IgD-negative memory B cell (primary cell): Measurements from ENCODE around the gene PIM2. TPM values are rescaled to one million over a fixed set of nuclear protein-coding genes. Genes with fewer than 3 reads are reported as not detected.

Experiments
- H3K27ac Mint-ChIP-seq, 3 donors: one replicate each; pipeline ENCODE4 v1.8.0; 2020 to 2022; ENCODE audit warnings: mild to moderate bottlenecking in 3 of 3, mixed read lengths in 3 of 3, moderate library complexity in 1 of 3
- H3K27me3 Mint-ChIP-seq: one replicate; pipeline ENCODE4 v1.8.0; 2021; ENCODE audit warnings: mixed read lengths
- H3K36me3 Mint-ChIP-seq: one replicate; pipeline ENCODE4 v1.8.0; 2020; ENCODE audit warnings: mild to moderate bottlenecking, mixed read lengths
- H3K4me1 Mint-ChIP-seq, 3 donors: one replicate each; pipeline ENCODE4 v1.8.0; 2020 to 2022; ENCODE audit warnings: mixed read lengths in 3 of 3, mild to moderate bottlenecking in 1 of 3
- H3K4me3 Mint-ChIP-seq, 4 donors: one replicate each; pipeline ENCODE4 v1.8.0; 2020 to 2022; ENCODE audit warnings: mild to moderate bottlenecking in 4 of 4, mixed read lengths in 4 of 4, moderate library complexity in 3 of 4
- H3K9me3 Mint-ChIP-seq, 3 donors: one replicate each; pipeline ENCODE4 v1.8.0; 2020 to 2021; ENCODE audit warnings: mixed read lengths in 3 of 3, mild to moderate bottlenecking in 1 of 3
- polyA plus RNA-seq: library from polyadenylated mRNA; unstranded; fragments of 300-500 nt; fragmentation: Illumina TruSeq; gene quantifications from one replicate; pipeline ENCODE4 v1.2.3, GENCODE V29; 2021

Gene PIM2
- polyA plus RNA-seq, 1 donor from 2014 or later, result 216 TPM

DNA sequence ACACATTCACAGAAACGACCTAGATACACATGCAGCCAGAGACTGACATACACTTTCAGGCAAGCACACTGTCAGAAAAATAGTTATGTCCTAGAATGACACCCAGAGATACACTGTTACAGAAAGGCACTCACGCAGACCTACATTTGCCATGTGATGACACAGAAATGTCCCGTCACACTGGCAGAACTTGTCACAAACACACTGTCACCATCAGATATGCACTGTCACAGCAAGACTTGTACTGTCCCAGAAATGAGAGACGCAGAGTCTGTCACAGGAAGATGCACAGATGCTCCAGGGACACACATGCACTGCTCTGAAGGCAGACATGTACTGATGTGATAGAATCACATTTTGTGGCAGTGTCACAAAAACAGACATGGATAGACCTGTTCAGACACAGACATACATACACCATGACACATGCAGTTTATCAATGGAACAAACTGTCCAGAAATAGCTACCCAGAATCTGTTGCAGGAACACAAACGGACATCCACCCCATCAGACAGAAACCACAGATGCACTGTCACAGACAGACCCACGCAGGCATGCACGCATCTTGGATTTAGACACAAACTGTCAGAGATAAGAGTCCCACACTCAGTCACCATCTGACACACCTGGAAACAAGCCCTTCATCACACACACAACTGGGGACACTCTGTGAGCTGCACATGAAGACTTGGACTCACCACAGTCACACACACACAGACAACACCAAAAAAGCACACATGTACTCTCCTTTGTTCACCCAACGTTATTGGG lies 1.3 kb upstream of the PIM2 start:
- Mint-ChIP-seq H3K36me3 (peaks cover 12% of the 10 kb centered on the region), H3K4me1 (peaks cover 5 to 28% (median 25%) of the 10 kb centered on the region in 3 donors), H3K4me3 (peak overlapping the region; percentile 93 to 100 (median 94)), H3K27me3 (peaks cover 4% of the 10 kb centered on the region), H3K27ac (peak overlapping the region; percentile 96 to 99 (median 98)), H3K9me3 (peaks cover 0 to 3% (median 0%) of the 10 kb centered on the region in 3 donors)

GRCh38 chrX:48919360-48919841 lies 577 bp upstream of the PIM2 start:
- peaks cover 11% of the 10 kb centered on the region for H3K36me3 Mint-ChIP-seq
- peaks cover 5 to 33% (median 25%) of the 10 kb centered on the region in 3 donors for H3K4me1 Mint-ChIP-seq
- peaks cover 0 to 3% (median 0%) of the 10 kb centered on the region in 3 donors for H3K9me3 Mint-ChIP-seq
- H3K27ac Mint-ChIP-seq, result peak overlapping the region; percentile 96 to 99 (median 98)
- peaks cover 4% of the 10 kb centered on the region for H3K27me3 Mint-ChIP-seq
- H3K4me3 Mint-ChIP-seq, result peak overlapping the region; percentile 93 to 100 (median 94)

GRCh38 chrX:48918301-48918642 lies 552 bp downstream of the PIM2 start:
- peaks cover 5 to 33% (median 20%) of the 10 kb centered on the region in 3 donors for H3K4me1 Mint-ChIP-seq
- H3K27ac Mint-ChIP-seq, result peak overlapping the region; percentile 96 to 99 (median 98)
- H3K9me3 Mint-ChIP-seq, result peaks cover 0 to 3% (median 0%) of the 10 kb centered on the region in 3 donors
- peaks cover 7% of the 10 kb centered on the region for H3K36me3 Mint-ChIP-seq
- H3K4me3 Mint-ChIP-seq, result peak overlapping the region; percentile 93 to 100 (median 94)
- H3K27me3 Mint-ChIP-seq, result peaks cover 6% of the 10 kb centered on the region

GRCh38 chrX:48917139-48918001 lies 1.5 kb downstream of the PIM2 start:
- Mint-ChIP-seq H3K4me3 (peak overlapping the region; percentile 93 to 100 (median 94)), H3K27me3 (peaks cover 6% of the 10 kb centered on the region), H3K4me1 (peaks cover 5 to 33% (median 20%) of the 10 kb centered on the region in 3 donors), H3K36me3 (peaks cover 7% of the 10 kb centered on the region), H3K9me3 (peaks cover 0 to 3% (median 0%) of the 10 kb centered on the region in 3 donors), H3K27ac (peak overlapping the region; percentile 96 to 98 (median 98))

GRCh38 chrX:48914593-48915493 lies 4.0 kb downstream of the PIM2 start:
- H3K27ac Mint-ChIP-seq, result peak overlapping the region; percentile 67 to 95 (median 74)
- peak overlapping the region; percentile 68 to 93 (median 81) for H3K4me3 Mint-ChIP-seq
- peaks cover 0 to 3% (median 0%) of the 10 kb centered on the region in 3 donors for H3K9me3 Mint-ChIP-seq
- H3K27me3 Mint-ChIP-seq, result peaks cover 4% of the 10 kb centered on the region
- peaks cover 20 to 36% (median 21%) of the 10 kb centered on the region in 3 donors for H3K4me1 Mint-ChIP-seq
- peaks cover 7% of the 10 kb centered on the region for H3K36me3 Mint-ChIP-seq

DNA sequence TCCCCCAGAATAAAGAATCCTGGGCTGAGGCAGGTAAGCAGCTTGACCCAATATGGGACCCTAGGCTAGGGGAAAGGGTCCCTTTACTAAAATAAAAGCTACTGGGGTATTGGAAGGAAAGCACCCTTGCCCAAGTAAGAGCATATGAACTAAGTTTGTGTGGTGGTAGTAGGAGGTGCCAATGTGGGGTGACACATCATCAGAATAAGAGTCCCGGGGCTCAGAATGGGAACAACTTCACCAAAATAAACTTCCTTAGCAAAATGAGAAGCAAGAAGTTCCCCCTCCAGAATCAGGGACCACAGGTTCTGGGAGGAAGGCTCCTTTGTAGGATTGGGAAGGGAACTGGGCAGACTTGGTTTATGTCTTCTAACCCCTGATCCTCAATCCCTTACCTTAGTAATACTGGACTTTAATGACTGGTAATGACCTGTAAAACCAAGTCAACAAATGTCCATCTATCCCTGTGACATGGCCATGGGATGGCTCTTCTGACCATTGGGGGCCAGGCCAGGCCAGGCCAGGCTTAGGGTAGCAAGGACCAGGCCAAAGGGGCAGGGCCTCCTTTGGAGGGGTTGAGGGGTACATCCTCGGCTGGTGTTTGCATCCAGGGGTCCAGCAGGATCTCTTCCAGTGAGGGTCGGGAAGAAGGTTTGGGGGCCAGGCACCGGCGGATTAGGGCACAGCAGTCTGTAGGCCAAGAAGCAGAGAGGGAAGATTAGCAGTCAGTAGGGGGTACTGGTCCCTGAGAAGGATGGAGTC lies 5.0 kb downstream of the PIM2 start:
- H3K27me3 Mint-ChIP-seq, result peaks cover 4% of the 10 kb centered on the region
- peak overlapping the region in 2 of 3 donors; percentile 39 to 95 for H3K27ac Mint-ChIP-seq
- H3K36me3 Mint-ChIP-seq, result peaks cover 7% of the 10 kb centered on the region
- peak overlapping the region in 2 of 4 donors; percentile 13 to 79 for H3K4me3 Mint-ChIP-seq
- peaks cover 0 to 3% (median 0%) of the 10 kb centered on the region in 3 donors for H3K9me3 Mint-ChIP-seq
- peaks cover 20 to 33% (median 21%) of the 10 kb centered on the region in 3 donors for H3K4me1 Mint-ChIP-seq

DNA sequence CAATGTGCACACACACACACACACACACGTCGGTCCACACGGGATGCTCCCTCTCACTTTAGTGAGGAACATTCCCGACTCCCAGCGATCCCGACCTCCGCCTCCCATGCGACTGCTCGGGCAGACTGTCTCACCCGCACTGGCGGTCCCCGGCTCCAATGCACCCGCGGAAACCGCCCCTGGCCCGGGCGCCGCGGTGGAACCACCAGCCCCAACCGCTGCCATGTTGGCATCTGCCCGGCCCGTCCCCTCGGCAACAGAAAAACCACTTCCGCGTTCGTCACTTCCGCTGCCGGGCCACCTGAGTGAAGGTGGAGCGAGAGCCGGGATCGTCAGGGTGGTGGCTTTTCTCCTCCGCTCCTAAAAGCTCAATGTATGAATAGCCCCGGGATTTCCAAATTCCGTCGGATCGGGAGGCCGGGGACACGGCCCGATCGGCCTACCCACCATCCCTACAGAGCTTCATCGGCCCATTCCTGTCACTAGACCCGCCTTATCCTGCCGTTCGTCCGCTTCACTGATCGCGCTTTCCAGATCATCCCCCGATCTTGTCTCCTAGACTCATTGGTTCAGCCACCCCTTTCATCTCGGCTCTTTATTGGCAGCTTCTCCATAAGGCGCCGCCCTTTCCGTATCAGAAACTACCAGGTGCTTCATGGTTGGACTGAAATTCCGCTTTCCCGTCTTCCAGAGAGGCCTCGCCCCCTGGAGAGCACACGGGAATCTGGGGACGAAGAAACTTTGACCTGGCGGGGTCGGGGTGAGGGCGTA lies 7.2 kb downstream of the PIM2 start, which contains the start of gene SLC35A2:
TSS of gene SLC35A2 (minus strand) at position 235 of the 771 bp plus-strand sequence. CDS start at position 225, 10 bp downstream.
- H3K4me1 Mint-ChIP-seq, result peaks cover 15 to 30% (median 16%) of the 10 kb centered on the region in 3 donors
- H3K36me3 Mint-ChIP-seq, result no peaks in the 10 kb centered on the region
- H3K27me3 Mint-ChIP-seq, result peaks cover 4% of the 10 kb centered on the region

GRCh38 chrX:48910926-48911411 lies 7.9 kb downstream of the PIM2 start:
- Mint-ChIP-seq H3K27ac (peak overlapping the region; percentile 95 to 99 (median 98)), H3K4me3 (peak overlapping the region; percentile 87 to 96 (median 92)), H3K27me3 (peaks cover 4% of the 10 kb centered on the region), H3K4me1 (peaks cover 15 to 30% (median 15%) of the 10 kb centered on the region in 3 donors), H3K9me3 (no peaks in the 10 kb centered on the region), H3K36me3 (no peaks in the 10 kb centered on the region)

More for the DNA sequence above, 7.2 kb downstream of the PIM2 start, which contains the start of gene SLC35A2:
- H3K9me3 Mint-ChIP-seq, result no peaks in the 10 kb centered on the region
- H3K4me3 Mint-ChIP-seq, result peak within 1 kb of the TSS; percentile 87 to 96 (median 92)
- H3K27ac Mint-ChIP-seq, result peak within 1 kb of the TSS; percentile 95 to 99 (median 98)

GRCh38 chrX:48909703-48910294 lies 9.0 kb downstream of the PIM2 start:
- Mint-ChIP-seq H3K4me1 (peaks cover 12 to 27% (median 15%) of the 10 kb centered on the region in 3 donors), H3K27me3 (peaks cover 4% of the 10 kb centered on the region), H3K4me3 (peak overlapping the region in 1 of 4 donors; percentile 87), H3K27ac (peak overlapping the region in 2 of 3 donors; percentile 16 to 57), H3K36me3 (no peaks in the 10 kb centered on the region), H3K9me3 (no peaks in the 10 kb centered on the region)

GRCh38 chrX:48908600-48908999 lies 10.2 kb downstream of the PIM2 start:
- Mint-ChIP-seq H3K36me3 (peaks cover 4% of the 10 kb centered on the region), H3K27me3 (peaks cover 3% of the 10 kb centered on the region), H3K27ac (peak overlapping the region in 1 of 3 donors; percentile 57), H3K4me3 (peak overlapping the region in 1 of 4 donors; percentile 4), H3K4me1 (peaks cover 12 to 18% (median 15%) of the 10 kb centered on the region in 3 donors), H3K9me3 (no peaks in the 10 kb centered on the region)

DNA sequence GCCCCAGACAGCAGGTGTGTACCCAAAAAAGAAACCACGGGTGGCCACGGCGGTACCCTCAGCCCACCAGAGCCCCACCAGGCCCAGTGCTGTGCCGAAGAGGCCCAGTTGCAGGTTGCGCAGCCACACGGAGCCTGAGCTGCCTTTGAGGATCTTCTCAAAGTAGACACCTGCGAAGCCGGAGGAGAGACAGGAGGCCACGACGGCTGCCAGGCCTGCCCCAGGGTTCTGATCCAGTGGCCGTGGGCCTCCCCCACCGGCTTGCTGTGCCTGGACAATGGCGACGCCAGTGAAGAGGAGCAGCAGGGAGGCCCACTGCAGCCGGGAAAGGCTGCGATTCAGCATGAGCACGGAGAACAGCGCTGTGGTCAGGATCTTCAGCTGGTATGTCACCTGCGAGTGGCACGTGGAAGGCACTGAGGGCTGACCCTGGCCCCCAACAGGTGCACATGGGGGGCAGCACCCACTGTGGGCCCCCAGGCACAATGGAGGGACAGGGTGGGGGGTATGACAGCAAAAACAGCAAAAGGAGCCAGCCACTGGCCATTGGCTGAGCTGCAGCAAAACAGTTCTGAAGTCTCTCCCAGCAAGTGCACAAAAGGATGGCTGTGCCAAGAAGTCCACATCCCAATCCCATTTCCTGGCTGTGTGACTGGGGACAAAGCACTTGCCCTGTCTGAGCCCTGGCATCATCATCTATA lies 13.6 kb downstream of the PIM2 start:
- Mint-ChIP-seq H3K4me3 (no peak overlapping the region), H3K9me3 (no peaks in the 10 kb centered on the region), H3K4me1 (peaks cover 0 to 1% (median 0%) of the 10 kb centered on the region in 3 donors), H3K27me3 (no peaks in the 10 kb centered on the region), H3K27ac (peak overlapping the region in 1 of 3 donors; percentile 75), H3K36me3 (peaks cover 4% of the 10 kb centered on the region)

DNA sequence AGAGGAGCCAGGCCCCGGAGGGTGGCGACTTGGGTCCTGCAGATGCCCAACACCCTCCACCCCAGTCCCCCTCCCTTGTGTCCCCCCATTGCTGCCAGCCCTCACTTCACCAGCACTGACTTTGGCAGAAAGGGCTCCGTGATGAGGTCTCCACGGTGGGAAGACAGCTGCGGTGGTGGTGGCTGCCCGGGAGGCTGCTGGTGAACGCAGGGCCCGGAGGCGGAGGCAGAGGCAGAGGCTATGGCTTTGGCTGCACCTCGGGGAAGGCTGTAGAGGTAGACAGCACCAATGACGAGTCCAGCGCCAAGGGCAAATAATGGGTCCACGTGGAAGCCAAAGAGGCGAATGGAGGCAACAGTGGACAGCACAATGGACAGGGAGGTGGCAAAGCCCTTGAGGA lies 14.2 kb downstream of the PIM2 start:
- peaks cover 0 to 3% (median 0%) of the 10 kb centered on the region in 3 donors for H3K4me1 Mint-ChIP-seq
- H3K27ac Mint-ChIP-seq, result no peak overlapping the region
- H3K36me3 Mint-ChIP-seq, result peaks cover 4% of the 10 kb centered on the region
- H3K9me3 Mint-ChIP-seq, result no peaks in the 10 kb centered on the region
- H3K4me3 Mint-ChIP-seq, result no peak overlapping the region
- no peaks in the 10 kb centered on the region for H3K27me3 Mint-ChIP-seq
